ENCODE results near the gene ICE1. TPM values are rescaled to one million over a fixed set of nuclear protein-coding genes. Genes with fewer than 3 reads are reported as not detected.
"Not testable (repeated sequence)": the region's sequence is repeated elsewhere in the genome, so short reads cannot be mapped to it uniquely, and the experiment has no call there.

ICE1 gene
- total RNA-seq, 1 experiment from 2014 or later: 68.4 TPM

DNA sequence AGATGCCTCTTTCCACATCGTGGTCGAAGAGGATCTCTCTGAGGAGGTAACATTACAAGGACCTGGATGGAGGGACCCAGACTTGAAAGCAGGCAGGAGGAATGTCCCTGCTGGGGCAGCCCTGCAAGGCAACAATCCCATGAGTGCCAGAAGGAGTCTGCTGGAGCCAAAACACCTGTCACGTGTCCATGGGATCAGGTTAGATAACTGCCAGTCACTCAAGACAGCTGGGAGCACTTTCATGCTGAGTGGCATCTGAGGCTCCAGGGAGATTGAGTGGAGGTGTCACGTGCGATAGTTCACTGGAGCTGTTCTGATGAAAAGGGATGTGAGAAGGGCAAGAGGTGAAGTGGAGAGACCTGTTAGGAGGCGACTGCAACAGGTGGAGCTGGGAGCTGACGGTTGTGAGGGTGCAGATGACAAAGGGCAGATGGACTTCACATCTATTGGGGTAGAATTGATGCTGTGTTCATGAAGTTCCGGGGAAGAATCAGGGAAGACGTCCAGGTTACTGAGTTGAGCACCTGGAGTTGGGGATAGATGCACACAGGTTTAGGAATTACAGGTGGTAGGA, 68.4 kb downstream of the ICE1 start:
- H3K4me3 ChIP-seq: no peak overlapping the region
- TF ChIP-seq CTCF (conservative IDR thresholded peaks at IDR 0.05) (no peak), EZH2 (IDR thresholded peaks at IDR 0.05; ENCODE audit: low read depth) (no peak)
- DNase-seq: no peak
- intact Hi-C loops (cut with micrococcal nuclease; ENCODE audit: unreplicated experiment): loop anchor here (10.0 kb wide), 1 partner anchor 1344 kb away; no protein-coding TSS in a partner anchor
- BruUV-seq (replicated peaks): no TSS peak
- peaks cover 7% of the 10 kb centered on the region; the same call in 1 of the 2 replicates for H4K20me1 ChIP-seq (ENCODE audit: insufficient read depth)
- H3K4me2 ChIP-seq: no peak overlapping the region
- H3K4me1 ChIP-seq (replicated peaks; ENCODE audit: insufficient read depth): no peaks in the 10 kb centered on the region
- H3K9me2 ChIP-seq (ENCODE audit: insufficient read depth): no peaks in the 10 kb centered on the region
- peaks cover 5% of the 10 kb centered on the region; the same call in 1 of the 2 replicates for H3F3A ChIP-seq (ENCODE audit: insufficient read depth, low read depth)
- H3K27ac ChIP-seq: no peak overlapping the region
- no peaks in the 10 kb centered on the region for H3K79me2 ChIP-seq (ENCODE audit: low read depth)
- ChIA-PET CTCF (interaction anchor here (0.6 kb wide), 1 partner anchor 1329 kb away, joined by 3 read pairs; no protein-coding TSS in a partner anchor), POLR2A (ENCODE audit: unreplicated experiment) (no interaction called here)
- H2AFZ ChIP-seq: no peak overlapping the region
- no peaks in the 10 kb centered on the region for H3K27me3 ChIP-seq (ENCODE audit: insufficient read depth, low read depth)
- H3K36me3 ChIP-seq (ENCODE audit: low read depth): peaks cover 16% of the 10 kb centered on the region; the same call in 1 of the 2 replicates
- H3K9me3 ChIP-seq (ENCODE audit: insufficient read depth, low read depth): no peaks in the 10 kb centered on the region

- H3K27ac ChIP-seq: no peak overlapping the region
- 0 out of 2 replicates have a peak overlapping the region, but pooled peaks have one; percentile 14 for H3K4me2 ChIP-seq
- no peaks in the 10 kb centered on the region for H3K9me3 ChIP-seq (ENCODE audit: insufficient read depth, low read depth)
- H3K79me2 ChIP-seq (ENCODE audit: low read depth): no peaks in the 10 kb centered on the region
- BruUV-seq (replicated peaks): no TSS peak
- ChIA-PET POLR2A (ENCODE audit: unreplicated experiment) (no interaction called here), CTCF (no interaction called here)
- DNase-seq: peak; percentile 53 to 68
- TF ChIP-seq EZH2 (IDR thresholded peaks at IDR 0.05; ENCODE audit: low read depth): no peak
- TF ChIP-seq CTCF (conservative IDR thresholded peaks at IDR 0.05): peak; percentile 91
- H3K36me3 ChIP-seq (ENCODE audit: low read depth): peaks cover 11% of the 10 kb centered on the region; the same call in 1 of the 2 replicates
- intact Hi-C loops (cut with micrococcal nuclease; ENCODE audit: unreplicated experiment): loop anchor here (1.0 to 10.0 kb wide), 4 partner anchors 624 to 1342 kb away; no protein-coding TSS in a partner anchor
- no peaks in the 10 kb centered on the region for H4K20me1 ChIP-seq (ENCODE audit: insufficient read depth)
- H3K4me1 ChIP-seq (replicated peaks; ENCODE audit: insufficient read depth): no peaks in the 10 kb centered on the region
- no peaks in the 10 kb centered on the region for H3K9me2 ChIP-seq (ENCODE audit: insufficient read depth)
- no peak overlapping the region for H2AFZ ChIP-seq
- H3K4me3 ChIP-seq: no peak overlapping the region
- H3F3A ChIP-seq (ENCODE audit: insufficient read depth, low read depth): 0 out of 2 replicates have a peak, but pooled peaks cover 5% of the 10 kb centered on the region
- no peaks in the 10 kb centered on the region for H3K27me3 ChIP-seq (ENCODE audit: insufficient read depth, low read depth)
Measured at GRCh38 chr5:5492087-5492933, 69.8 kb downstream of the ICE1 start.

GRCh38 chr5:5492934-5493271, 70.4 kb downstream of the ICE1 start:
- H4K20me1 ChIP-seq (ENCODE audit: insufficient read depth); H3K79me2 ChIP-seq (ENCODE audit: low read depth); BruUV-seq (replicated peaks); POLR2A ChIA-PET (ENCODE audit: unreplicated experiment); H3K36me3 ChIP-seq (ENCODE audit: low read depth); H3K27me3 ChIP-seq (ENCODE audit: insufficient read depth, low read depth); DNase-seq; H3K4me2 ChIP-seq; H3K4me1 ChIP-seq (replicated peaks; ENCODE audit: insufficient read depth); H3K9me2 ChIP-seq (ENCODE audit: insufficient read depth); H3K4me3 ChIP-seq; H3F3A ChIP-seq (ENCODE audit: insufficient read depth, low read depth); H3K9me3 ChIP-seq (ENCODE audit: insufficient read depth, low read depth); CTCF ChIA-PET; H2AFZ ChIP-seq; H3K27ac ChIP-seq: not testable (repeated sequence)
- intact Hi-C loops (cut with micrococcal nuclease; ENCODE audit: unreplicated experiment): loop anchor here (1.0 to 10.0 kb wide), 4 partner anchors 624 to 1342 kb away; no protein-coding TSS in a partner anchor
